GM13977 (cell line): Measurements from ENCODE around the gene CNFN.
A peak's percentile ranks its signal among the peaks of the same experiment; 100 is the strongest.

Experiments
- DNase-seq: peaks from one replicate; pipeline ENCODE4 v3.0.0; 2012; ENCODE audit warnings: low spot score
- CTCF ChIP-seq: IDR thresholded peaks from 2 replicates; pipeline ENCODE4 v1.5.1; 2012; ENCODE audit warnings: mild to moderate bottlenecking, control low read depth; ENCODE audit not compliant: insufficient read depth; ENCODE audit errors: extremely low read depth, missing control alignments
- in situ Hi-C: fragments of 300-500 bp; cut with MboI; formaldehyde crosslinking; loops from one replicate; pipeline ENCODE4 v1.12.0; 2022; ENCODE audit warnings: low sequenced_read_pairs, low pct_unique_long_range_greater_than_20kb, mixed read lengths, inconsistent platforms; ENCODE audit not compliant: unreplicated experiment

The CNFN gene

GRCh38 chr19:42396381-42397262, 6.5 kb upstream of the CNFN start:
- TF ChIP-seq CTCF = no peak
- DNase-seq = peak; percentile 100
- in situ Hi-C loops = no loop called here

DNA sequence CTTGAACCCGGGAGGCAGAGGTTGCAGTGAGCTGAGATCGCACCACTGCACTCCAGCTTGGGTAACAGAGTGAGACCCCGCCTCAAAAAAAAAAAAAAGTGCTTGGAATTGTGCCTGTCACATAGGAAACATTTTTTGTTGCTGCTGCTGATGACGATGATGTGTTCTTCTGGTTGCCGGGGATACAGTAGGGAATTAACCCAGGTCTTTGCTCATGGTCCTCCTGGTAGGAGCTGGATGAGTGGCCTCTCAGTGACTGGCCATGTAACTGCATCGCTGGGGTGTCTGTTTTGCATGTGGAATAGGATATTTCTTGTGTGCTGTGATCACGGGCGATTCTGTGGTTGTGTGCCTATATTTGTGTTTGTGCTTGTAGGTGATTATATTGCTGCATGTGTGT, 4.7 kb upstream of the CNFN start:
- in situ Hi-C loops = no loop called here
- DNase-seq = no peak
- no peak for TF ChIP-seq CTCF

DNA sequence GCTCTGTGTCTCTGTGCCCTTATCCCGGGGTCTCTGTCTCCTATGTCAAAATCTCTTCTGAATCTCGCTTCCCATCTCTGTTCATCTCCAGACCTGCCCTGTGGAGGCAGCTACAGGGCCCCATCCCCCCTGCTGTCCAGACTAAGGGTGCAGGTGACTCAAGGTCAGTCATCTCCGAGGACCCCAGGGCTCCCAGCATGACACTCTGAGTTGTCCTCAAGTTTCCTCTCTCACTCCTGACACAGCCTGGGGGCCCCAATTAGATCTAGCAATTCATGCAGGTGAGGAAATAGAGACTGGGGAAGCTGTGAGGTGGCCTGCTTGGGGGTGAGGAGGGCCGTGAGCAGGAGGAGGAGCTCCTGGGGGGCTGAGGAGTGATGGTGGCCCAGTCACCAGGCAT, 2.1 kb upstream of the CNFN start:
- no peak for DNase-seq
- in situ Hi-C loops = no loop called here
- TF ChIP-seq CTCF = no peak

- DNase-seq = no peak
- TF ChIP-seq CTCF = no peak
- in situ Hi-C loops = no loop called here
Observed at GRCh38 chr19:42388851-42389489, 1.1 kb downstream of the CNFN start.

- TF ChIP-seq CTCF = peak; percentile 33
- in situ Hi-C loops = no loop called here
- DNase-seq = peak; percentile 83
Observed at GRCh38 chr19:42386974-42387707, 3.0 kb downstream of the CNFN start.

GRCh38 chr19:42380155-42380554, 9.9 kb downstream of the CNFN start:
- in situ Hi-C loops = no loop called here
- TF ChIP-seq CTCF = no peak
- DNase-seq = no peak
